ENCODE measurements around the gene SH2D3C.

Gene SH2D3C

GRCh38 chr9:127802576-127803443 is 24.3 kb upstream of the SH2D3C start, which contains the start of gene FPGS:
FPGS (plus strand) TSS chr9:127802882; CDS start chr9:127802925, 43 bp downstream.
- peak; percentile 90 for DNase-seq
- peaks cover 5% of the 10 kb centered on the region for H3K36me3 ChIP-seq
- TF ChIP-seq, protein P1, sequence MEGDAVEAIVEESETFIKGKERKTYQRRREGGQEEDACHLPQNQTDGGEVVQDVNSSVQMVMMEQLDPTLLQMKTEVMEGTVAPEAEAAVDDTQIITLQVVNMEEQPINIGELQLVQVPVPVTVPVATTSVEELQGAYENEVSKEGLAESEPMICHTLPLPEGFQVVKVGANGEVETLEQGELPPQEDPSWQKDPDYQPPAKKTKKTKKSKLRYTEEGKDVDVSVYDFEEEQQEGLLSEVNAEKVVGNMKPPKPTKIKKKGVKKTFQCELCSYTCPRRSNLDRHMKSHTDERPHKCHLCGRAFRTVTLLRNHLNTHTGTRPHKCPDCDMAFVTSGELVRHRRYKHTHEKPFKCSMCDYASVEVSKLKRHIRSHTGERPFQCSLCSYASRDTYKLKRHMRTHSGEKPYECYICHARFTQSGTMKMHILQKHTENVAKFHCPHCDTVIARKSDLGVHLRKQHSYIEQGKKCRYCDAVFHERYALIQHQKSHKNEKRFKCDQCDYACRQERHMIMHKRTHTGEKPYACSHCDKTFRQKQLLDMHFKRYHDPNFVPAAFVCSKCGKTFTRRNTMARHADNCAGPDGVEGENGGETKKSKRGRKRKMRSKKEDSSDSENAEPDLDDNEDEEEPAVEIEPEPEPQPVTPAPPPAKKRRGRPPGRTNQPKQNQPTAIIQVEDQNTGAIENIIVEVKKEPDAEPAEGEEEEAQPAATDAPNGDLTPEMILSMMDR (IDR thresholded peaks at IDR 0.05; ENCODE audit: low read depth, low read length), result no peak
- H3K4me3 ChIP-seq (ENCODE audit: low read depth, low read length), result peak within 1 kb of the TSS; percentile 92
- no peaks in the 10 kb centered on the region for H3K9me3 ChIP-seq
- H3K27me3 ChIP-seq, result no peaks in the 10 kb centered on the region
- H3K4me1 ChIP-seq, result no peaks in the 10 kb centered on the region

GRCh38 chr9:127801955-127802575 is 23.6 kb upstream of the SH2D3C start:
- no peak for DNase-seq
- Histone ChIP-seq H3K9me3 (no peaks in the 10 kb centered on the region), H3K4me3 (ENCODE audit: low read depth, low read length) (peak overlapping the region; percentile 55), H3K4me1 (no peaks in the 10 kb centered on the region), H3K27me3 (no peaks in the 10 kb centered on the region), H3K36me3 (peaks cover 5% of the 10 kb centered on the region)
- TF ChIP-seq, protein P1 (IDR thresholded peaks at IDR 0.05; ENCODE audit: low read depth, low read length), result 0 out of 2 replicates have a peak, but pooled peaks have one; percentile 9

- TF ChIP-seq, protein P1 (IDR thresholded peaks at IDR 0.05; ENCODE audit: low read depth, low read length), result no peak
- Histone ChIP-seq H3K9me3 (no peaks in the 10 kb centered on the region), H3K4me1 (no peaks in the 10 kb centered on the region; the same call in 1 of the 2 replicates), H3K27me3 (no peaks in the 10 kb centered on the region), H3K36me3 (no peaks in the 10 kb centered on the region), H3K4me3 (ENCODE audit: low read depth, low read length) (no peak overlapping the region)
- DNase-seq, result no peak
Observed at GRCh38 chr9:127796852-127797370, 18.4 kb upstream of the SH2D3C start.

GRCh38 chr9:127796225-127796813 is 17.9 kb upstream of the SH2D3C start:
- Histone ChIP-seq H3K9me3 (no peaks in the 10 kb centered on the region), H3K4me1 (no peaks in the 10 kb centered on the region; the same call in 1 of the 2 replicates), H3K36me3 (peaks cover 5% of the 10 kb centered on the region), H3K4me3 (ENCODE audit: low read depth, low read length) (no peak overlapping the region), H3K27me3 (no peaks in the 10 kb centered on the region)
- TF ChIP-seq, protein P1 (IDR thresholded peaks at IDR 0.05; ENCODE audit: low read depth, low read length), result no peak
- no peak for DNase-seq

DNA sequence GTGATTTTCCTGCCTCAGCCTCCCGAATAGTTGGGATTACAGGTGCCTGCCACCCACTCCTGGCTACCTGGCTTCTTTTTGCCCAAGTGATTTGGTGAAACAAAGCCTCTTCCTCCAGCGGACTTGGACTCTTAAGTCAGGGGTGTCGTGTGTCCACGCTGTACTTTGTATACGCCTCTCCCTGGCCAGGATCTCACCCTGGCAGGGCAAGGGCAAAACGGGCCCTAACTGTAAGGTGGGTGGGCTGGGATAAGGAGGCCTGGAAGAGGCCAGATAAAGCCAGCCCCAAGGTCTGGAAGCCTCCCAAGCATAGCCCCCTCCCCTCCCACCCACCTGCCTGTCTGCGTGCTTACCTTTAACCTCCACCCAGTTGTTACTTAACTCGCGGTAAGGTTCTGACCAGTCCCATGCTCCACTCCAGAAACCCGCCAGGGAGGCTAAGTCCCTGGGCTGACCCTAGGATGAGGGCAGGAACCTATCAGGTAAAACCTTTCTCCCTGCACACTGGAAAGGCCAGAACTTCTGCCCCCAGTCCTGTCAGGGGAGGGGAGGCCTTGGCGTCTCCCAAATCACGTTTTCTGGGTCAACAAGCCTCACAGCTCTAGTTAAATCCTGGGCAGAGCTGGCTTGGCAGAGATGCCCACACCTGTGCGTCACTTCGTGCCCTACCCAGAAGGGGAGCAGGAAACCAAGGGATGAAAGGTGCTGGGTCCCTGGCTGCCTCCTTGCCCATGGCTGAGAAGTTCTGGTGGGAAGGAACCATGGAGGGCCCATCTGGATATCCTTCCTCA is 15.7 kb upstream of the SH2D3C start:
- Histone ChIP-seq H3K27me3 (no peaks in the 10 kb centered on the region), H3K9me3 (no peaks in the 10 kb centered on the region), H3K4me3 (ENCODE audit: low read depth, low read length) (no peak overlapping the region), H3K36me3 (peaks cover 26% of the 10 kb centered on the region), H3K4me1 (no peaks in the 10 kb centered on the region; the same call in 1 of the 2 replicates)
- no peak for DNase-seq
- TF ChIP-seq, protein P1 (IDR thresholded peaks at IDR 0.05; ENCODE audit: low read depth, low read length), result no peak

Data from BE2C (cell line).